Urinary bladder (tissue), 4 donors: ENCODE data around the gene MRAS. TPM values are rescaled to one million over a fixed set of nuclear protein-coding genes. Genes with fewer than 3 reads are reported as not detected.

Source experiments
- DNase-seq: peaks from one replicate; pipeline ENCODE4 v3.0.0-alpha.2; 2015; ENCODE audit errors: extremely low spot score
- H3K27ac ChIP-seq: one replicate; pipeline ENCODE4 v1.5.1; 2013; ENCODE audit warnings: low read depth, mild to moderate bottlenecking, moderate library complexity
- H3K36me3 ChIP-seq: one replicate; pipeline ENCODE4 v1.6.1; 2013; ENCODE audit warnings: mild to moderate bottlenecking, moderate library complexity; ENCODE audit not compliant: insufficient read depth
- H3K4me1 ChIP-seq: one replicate; pipeline ENCODE4 v1.6.1; 2013; ENCODE audit warnings: mild to moderate bottlenecking, moderate library complexity; ENCODE audit not compliant: insufficient read depth
- H3K4me3 ChIP-seq: one replicate; pipeline ENCODE4 v1.5.1; 2013; ENCODE audit warnings: low read depth, low read length
- WGBS: extraction: QIAGEN DNeasy Blood & Tissue Kit; methylation state at CpG from one replicate; pipeline ENCODE4 v1.1.7; 2013; 5-methylcytosine and 5-hydroxymethylcytosine counted together
- polyA plus RNA-seq: library from polyadenylated mRNA; stranded (reverse); fragments of 200-250 nt; gene quantifications from one replicate; pipeline ENCODE4 v1.2.3, GENCODE V29; 2013
- total RNA-seq: library from RNA; depleted of rRNA; stranded (reverse); fragments of >200 nt; gene quantifications from one replicate; pipeline ENCODE4 v1.2.3, GENCODE V29; 2014
- donor health status: healthy with polysubstance abuse.
- donor health status: healthy.

The MRAS gene
- total and polyA plus RNA-seq, 2 donors = 22.9 to 58.0 TPM

DNA sequence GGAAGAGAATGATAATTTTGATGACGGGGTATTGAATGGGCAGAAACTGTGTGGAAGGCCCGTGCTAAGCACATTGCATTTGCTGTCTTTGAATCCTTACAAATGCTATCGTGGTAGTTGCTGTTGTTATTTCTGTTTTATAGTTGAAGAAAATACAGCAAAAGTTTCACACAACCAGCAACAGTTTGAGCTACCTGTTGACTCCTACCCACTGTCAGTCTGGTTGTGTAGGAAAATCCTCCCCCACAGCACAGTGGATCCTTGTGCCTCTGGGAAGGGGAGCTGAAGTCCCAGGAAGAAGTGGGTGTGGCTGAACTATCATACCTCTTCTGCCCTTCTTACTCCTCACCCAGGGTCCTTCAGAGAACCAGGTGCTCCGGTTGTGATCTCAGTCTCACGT, 29.4 kb downstream of the MRAS start:
- H3K4me1 ChIP-seq = no peaks in the 10 kb centered on the region
- DNase-seq = no peak
- no peak overlapping the region for H3K27ac ChIP-seq
- 84% methylated on average over 5 of the region's 5 CpGs for WGBS
- no peak overlapping the region for H3K4me3 ChIP-seq
- H3K36me3 ChIP-seq = no peaks in the 10 kb centered on the region

DNA sequence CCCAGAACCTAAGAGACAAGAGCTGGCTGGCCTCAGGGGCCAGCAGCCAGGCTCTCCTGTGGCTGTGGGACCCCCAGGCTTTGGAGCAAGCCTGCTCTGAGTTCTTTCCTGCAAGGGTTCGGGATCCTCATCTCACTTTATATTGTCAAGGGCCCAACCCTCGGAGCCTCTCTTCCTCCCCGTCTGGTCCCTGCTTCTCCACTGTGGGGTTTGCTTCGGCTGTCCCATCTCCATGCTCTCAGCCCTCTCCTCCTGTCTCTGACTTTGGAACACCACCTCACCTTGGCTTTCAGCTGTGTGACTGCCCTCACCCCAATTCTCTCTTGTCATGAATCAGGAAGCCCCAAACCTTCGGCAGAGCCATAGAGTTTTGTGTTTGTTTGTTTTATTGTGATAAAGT, 30.0 kb downstream of the MRAS start:
- H3K27ac ChIP-seq = no peak overlapping the region
- DNase-seq = no peak
- H3K4me3 ChIP-seq = no peak overlapping the region
- no peaks in the 10 kb centered on the region for H3K4me1 ChIP-seq
- WGBS = 90% methylated on average over 5 of the region's 5 CpGs
- no peaks in the 10 kb centered on the region for H3K36me3 ChIP-seq

DNA sequence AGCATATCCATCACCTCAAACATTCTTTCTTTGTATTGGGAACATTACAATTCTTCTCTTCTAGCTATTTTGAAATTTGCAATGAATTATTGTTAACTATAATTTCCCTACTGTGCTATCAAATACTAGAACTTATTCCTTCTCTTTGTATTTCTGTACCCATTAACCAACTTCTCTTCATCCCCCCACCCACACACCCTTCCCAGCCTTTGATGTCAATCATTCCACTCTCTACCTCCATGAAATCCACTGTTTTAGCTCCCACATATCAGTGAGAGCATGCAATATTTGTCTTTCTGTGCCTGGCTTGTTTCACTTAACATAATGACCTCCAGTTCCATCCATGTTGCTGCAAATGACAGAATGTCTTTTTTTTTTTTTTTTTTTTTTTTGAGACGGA, 30.6 kb downstream of the MRAS start:
- DNase-seq = no peak
- Histone ChIP-seq H3K27ac (no peak overlapping the region), H3K4me3 (no peak overlapping the region), H3K36me3 (no peaks in the 10 kb centered on the region), H3K4me1 (no peaks in the 10 kb centered on the region)
- WGBS = 91% methylated on average over 1 of the region's 1 CpG

DNA sequence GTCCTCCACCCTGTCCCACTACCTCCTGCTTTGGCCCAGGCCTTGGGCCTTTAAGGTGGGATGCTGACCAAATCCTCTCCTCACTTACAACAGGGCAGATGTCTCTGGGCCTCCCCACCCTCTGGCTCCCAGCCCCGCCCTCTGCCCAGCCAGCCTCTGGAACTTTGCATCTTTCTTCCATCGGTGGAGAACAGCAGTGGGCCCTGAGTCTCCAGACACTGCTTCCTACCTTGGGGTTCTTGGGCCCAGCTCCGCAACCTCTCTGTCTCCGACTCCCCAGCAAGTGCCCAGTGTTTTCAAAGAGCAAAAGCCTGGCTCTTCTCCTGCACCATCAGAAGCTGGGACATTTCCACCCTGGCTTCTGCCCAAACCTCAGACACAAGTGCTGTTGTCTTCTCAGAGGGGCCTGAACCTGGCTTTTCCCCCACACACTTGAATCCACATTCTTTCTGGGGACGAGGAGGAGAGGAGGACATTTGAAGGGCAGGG, 33.1 kb downstream of the MRAS start:
- 51% methylated on average over 5 of the region's 5 CpGs for WGBS
- no peak for DNase-seq
- H3K27ac ChIP-seq = no peak overlapping the region
- no peak overlapping the region for H3K4me3 ChIP-seq
- no peaks in the 10 kb centered on the region for H3K36me3 ChIP-seq
- H3K4me1 ChIP-seq = no peaks in the 10 kb centered on the region

DNA sequence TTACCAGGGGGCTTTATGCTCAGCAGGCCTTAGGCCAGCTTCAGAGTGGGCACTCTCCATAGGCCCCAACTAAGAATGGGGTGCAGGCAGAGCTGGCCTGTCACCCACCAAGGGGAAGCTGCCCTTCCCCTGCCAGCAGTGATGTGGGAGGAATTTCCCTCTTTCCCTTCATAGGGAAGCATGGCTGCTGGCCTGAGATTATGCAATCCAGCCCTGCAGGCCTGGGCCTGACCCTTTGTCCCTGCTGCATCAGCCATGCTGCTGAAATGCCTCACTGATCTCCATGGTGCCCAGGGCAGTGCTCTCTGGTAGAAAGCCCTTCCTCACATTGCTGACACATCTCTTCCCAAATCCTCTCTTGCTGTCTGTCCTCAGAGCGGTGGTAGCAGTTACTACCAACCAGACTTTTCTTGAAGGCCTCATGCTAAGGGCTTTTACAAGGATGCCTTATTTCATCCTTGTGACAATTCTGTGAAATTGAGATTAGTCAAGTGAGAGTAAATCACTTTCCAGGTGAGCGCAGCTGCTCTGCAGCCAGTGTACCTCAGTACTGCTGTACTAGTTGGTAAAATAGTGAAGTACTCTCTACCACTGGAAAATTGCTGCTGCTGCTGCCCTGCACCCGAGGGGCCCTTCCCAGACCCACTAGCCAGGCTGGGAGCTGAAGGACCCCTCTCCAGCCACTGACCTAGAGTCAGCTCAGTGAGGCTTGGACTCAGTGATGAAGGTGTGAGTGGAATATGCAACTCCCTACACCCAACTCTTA, 33.8 kb downstream of the MRAS start:
- Histone ChIP-seq H3K4me3 (no peak overlapping the region), H3K4me1 (no peaks in the 10 kb centered on the region), H3K27ac (no peak overlapping the region), H3K36me3 (no peaks in the 10 kb centered on the region)
- DNase-seq = no peak
- WGBS = 91% methylated on average over 3 of the region's 3 CpGs

DNA sequence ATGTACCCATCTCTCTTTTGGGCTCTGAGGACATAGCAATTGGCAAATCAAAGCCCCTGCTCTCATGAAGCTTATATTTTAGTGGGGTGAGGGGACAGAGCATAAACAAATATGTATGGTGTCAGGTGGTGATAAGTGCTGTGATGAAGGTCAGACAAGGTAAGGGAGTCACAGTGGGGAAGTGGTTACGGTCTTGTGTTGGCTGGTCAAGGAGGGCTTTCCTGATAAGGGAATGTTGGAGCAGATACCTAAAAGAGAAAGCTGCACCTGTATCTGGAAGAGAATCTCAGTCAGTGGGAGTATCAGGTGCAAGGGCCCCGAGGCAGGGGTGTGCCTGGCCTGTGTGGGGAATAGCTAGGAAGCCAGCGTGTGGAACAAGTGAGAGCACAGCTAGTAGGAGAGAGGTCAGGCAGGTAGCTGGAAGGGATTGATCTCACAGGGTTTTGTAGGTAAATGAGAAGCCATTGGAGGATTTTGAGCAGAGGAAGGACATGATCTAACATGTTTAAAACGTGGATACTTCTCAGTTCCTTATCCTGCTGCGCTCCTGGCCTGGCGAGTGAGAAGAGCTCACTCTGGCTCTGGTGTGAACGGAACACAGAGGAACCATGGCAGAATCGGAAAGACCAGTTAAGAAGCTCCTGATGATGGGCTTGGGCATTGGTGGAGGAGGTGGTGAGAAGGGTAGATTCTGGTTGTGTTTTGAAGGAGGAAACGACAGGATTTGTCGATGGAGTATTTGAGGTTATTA, 35.5 kb downstream of the MRAS start:
- no peak for DNase-seq
- Histone ChIP-seq H3K36me3 (no peaks in the 10 kb centered on the region), H3K4me1 (no peaks in the 10 kb centered on the region), H3K4me3 (no peak overlapping the region), H3K27ac (no peak overlapping the region)
- 92% methylated on average over 10 of the region's 10 CpGs for WGBS

DNA sequence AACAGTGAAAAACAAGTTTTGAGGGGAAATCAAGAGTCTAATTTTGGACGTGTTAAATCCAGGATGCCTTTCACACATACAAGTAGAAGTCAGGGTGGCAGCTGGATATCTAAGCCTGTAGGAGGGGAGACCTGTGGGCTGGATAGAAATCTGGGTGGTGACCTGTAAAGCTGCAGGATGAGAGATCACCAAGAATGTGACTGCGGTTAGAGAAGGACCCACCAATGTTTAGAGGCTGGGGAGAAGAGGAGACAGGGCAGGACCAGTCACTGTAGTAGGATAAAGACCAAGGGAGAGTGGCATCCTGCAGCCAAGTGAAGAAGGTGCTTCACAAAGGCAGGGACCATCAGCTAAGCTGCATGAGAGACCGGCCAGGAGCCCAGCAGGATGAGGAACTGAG, 36.2 kb downstream of the MRAS start:
- H3K27ac ChIP-seq = no peak overlapping the region
- no peak for DNase-seq
- 93% methylated on average over 3 of the region's 3 CpGs for WGBS
- H3K4me3 ChIP-seq = no peak overlapping the region
- H3K36me3 ChIP-seq = no peaks in the 10 kb centered on the region
- no peaks in the 10 kb centered on the region for H3K4me1 ChIP-seq

DNA sequence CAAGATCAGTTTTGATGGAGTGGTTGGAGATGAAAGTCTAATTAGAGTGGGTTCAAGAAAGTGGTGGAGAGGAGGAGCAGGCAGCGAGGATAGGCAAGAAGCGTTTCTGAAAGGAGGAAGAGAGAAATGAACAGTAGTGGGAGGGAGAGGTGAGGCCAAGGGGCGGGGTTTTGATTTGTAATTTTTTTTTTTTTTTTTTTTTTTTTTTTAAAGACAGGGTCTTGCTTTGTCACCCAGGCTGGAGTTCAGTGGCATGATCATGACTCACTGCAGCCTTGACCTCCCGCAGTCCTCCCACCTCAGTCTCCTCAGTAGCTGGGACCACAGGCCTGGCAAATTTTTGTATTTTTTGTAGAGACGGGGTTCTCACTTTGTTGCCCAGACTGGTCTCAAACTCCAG, 36.6 kb downstream of the MRAS start:
- no peaks in the 10 kb centered on the region for H3K4me1 ChIP-seq

DNA sequence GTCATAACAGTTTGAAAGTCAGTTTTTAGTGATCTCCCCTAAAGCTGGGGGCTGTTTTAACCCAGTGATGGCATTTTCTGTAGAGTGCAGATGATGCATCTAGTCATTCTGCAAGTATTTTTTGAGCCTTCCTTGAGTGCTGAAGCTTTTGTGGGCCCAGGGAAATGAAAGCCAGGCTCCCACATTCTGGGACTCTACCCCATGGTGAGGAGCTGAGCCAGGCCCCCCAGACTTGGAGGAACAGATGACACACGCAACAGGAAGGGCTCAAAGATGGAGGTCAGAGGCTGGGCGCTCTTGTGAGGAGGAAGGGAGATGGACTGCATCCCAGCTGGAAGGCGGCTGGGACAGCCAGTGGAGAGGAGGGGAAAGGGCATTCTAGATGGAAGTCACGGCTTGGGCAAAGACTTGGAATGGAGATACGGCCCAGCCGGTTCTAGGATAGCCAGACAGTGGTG, 40.8 kb downstream of the MRAS start:
- H3K4me3 ChIP-seq = no peak overlapping the region
- no peak overlapping the region for H3K27ac ChIP-seq
- DNase-seq = no peak
- no peaks in the 10 kb centered on the region for H3K4me1 ChIP-seq
- 83% methylated on average over 6 of the region's 6 CpGs for WGBS
- H3K36me3 ChIP-seq = no peaks in the 10 kb centered on the region

More for the DNA sequence above, 36.6 kb downstream of the MRAS start:
- H3K27ac ChIP-seq = no peak overlapping the region
- DNase-seq = no peak
- no peak overlapping the region for H3K4me3 ChIP-seq
- no peaks in the 10 kb centered on the region for H3K36me3 ChIP-seq
- 96% methylated on average over 5 of the region's 5 CpGs for WGBS

DNA sequence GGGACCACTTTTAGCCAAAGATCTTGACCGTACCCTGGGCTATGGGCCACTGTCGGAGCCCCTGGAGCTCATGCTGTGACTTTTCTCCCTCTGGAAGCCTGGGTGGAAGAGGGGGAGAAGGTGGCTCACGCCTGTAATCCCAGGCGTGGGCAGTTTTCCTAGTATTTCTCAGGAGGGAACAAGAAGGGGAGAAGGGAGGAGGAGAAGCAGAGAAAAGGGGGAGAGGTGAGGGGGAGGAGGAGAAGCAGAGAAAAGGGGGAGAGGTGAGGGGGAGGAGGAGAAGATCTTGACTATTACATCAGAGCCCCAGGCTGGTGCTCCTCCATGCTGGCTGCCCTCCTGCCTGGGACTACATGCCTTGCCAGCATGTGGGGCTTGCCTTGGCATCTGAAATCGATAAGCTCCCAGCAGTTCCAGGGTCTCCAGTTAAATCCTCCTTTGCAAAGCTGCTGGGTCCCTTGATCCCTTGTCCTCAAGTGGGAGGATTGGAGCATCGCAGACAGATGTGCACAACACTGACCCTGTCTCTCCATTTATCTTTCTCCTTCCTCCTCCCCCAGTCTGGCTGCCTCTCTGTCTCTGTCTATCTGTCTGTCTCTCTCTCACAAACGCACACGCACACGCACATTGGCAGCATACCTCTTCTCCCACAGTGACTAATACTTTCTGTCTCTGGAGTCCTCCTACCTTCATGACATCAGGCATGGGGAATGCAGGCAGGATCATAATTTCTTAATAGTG, 41.6 kb downstream of the MRAS start:
- no peak overlapping the region for H3K27ac ChIP-seq
- 41% methylated on average over 9 of the region's 9 CpGs for WGBS
- no peaks in the 10 kb centered on the region for H3K4me1 ChIP-seq
- peak; percentile 0 for DNase-seq
- no peaks in the 10 kb centered on the region for H3K36me3 ChIP-seq
- no peak overlapping the region for H3K4me3 ChIP-seq

DNA sequence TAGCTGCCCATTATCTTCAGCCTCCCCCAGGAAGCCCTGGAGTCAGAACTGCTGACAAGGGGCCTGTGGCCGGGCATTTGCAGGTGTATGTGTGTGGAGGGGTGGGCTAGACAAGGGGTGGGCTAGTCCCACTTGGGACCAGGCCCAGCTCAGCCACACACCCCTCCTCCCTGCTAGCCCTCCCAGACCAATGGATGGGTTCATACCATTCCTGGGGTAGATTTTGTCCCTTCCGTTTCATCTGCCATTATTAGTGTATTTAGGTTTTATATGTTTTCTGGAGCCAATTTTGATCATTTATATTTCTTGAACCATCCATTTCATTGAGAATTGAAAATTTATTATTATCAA, 42.2 kb downstream of the MRAS start:
- Histone ChIP-seq H3K4me1 (no peaks in the 10 kb centered on the region), H3K36me3 (no peaks in the 10 kb centered on the region), H3K27ac (no peak overlapping the region), H3K4me3 (no peak overlapping the region)
- whole genome bisulfite sequencing = 76% methylated on average over 2 of the region's 2 CpGs
- no peak for DNase-seq

DNA sequence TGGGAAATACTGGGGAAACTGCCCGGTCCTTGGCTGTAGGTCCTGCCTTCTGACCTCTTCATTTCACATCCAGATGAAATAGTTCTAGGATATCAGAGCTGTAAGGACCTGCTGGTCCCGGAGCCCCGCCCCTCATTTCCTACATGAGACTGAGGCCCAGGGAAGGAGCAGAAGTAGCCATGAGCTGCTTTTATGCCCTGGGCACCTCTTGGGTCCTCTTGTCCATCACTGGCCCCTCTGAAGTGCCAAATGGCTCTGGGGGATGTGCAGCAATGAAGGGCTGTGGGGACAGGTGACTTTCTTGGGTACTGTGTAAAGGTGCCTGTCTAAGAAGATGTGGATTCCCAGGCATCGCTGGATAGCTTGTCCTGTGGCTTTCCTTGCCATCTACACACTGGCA, 45.8 kb downstream of the MRAS start:
- H3K27ac ChIP-seq = no peak overlapping the region
- H3K4me1 ChIP-seq = no peaks in the 10 kb centered on the region
- no peak for DNase-seq
- WGBS = 93% methylated on average over 4 of the region's 4 CpGs
- no peaks in the 10 kb centered on the region for H3K36me3 ChIP-seq
- no peak overlapping the region for H3K4me3 ChIP-seq

DNA sequence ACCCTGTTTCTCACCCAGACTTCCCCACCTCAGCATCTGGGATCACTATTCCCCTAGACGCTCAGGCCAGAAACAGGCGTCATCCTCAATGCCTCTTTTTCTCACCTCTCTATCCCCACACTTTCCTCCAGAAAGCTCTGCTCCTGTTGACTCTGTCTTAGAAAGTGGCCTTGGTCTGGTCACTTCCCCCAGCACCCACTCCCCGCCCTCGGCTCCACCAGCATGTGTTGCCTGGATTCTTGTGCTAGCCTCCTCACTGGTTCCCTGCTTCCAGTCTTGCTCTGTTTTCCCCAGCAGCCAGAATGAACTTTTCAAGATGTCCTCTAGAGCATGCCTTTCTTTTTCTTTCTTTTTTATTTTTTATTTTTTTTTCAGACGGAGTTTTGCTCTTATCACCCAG, 46.3 kb downstream of the MRAS start:
- Histone ChIP-seq H3K36me3 (no peaks in the 10 kb centered on the region), H3K4me1 (no peaks in the 10 kb centered on the region), H3K27ac (no peak overlapping the region), H3K4me3 (no peak overlapping the region)
- no peak for DNase-seq
- 94% methylated on average over 5 of the region's 5 CpGs for WGBS
